HEK293T (cell line): ENCODE measurements around the gene HESX1.

Experiments
- CTCF ChIA-PET: fragments of 350-600 bp; formaldehyde crosslinking; extraction: SDS; loops from one replicate; lab custom pipeline; 2021; ENCODE audit warnings: antibody characterized with exemption, inconsistent platforms; lab: Yijun Ruan, JAX
- POLR2A ChIA-PET: fragments of 350-600 bp; formaldehyde crosslinking; extraction: SDS; loops from one replicate; lab custom pipeline; 2020; ENCODE audit warnings: antibody characterized with exemption, inconsistent platforms; lab: Yijun Ruan, JAX
- DNase-seq: peaks from one replicate; pipeline ENCODE4 v3.0.0; 2012; ENCODE audit warnings: mixed read lengths; ENCODE audit errors: extremely low spot score
- ARNT ChIP-seq: fragments of 450-650 bp; IDR thresholded peaks from 2 replicates; pipeline ENCODE4 v1.6.1; 2017; ENCODE audit warnings: mild to moderate bottlenecking
- BHLHE40 ChIP-seq: fragments of 450-650 bp; IDR thresholded peaks from 2 replicates; pipeline ENCODE4 v1.6.1; 2016; ENCODE audit warnings: mild to moderate bottlenecking, moderate library complexity, borderline replicate concordance
- CTBP1 ChIP-seq: fragments of 450-650 bp; IDR thresholded peaks from 2 replicates; pipeline ENCODE4 v1.6.1; 2016; ENCODE audit warnings: borderline replicate concordance
- ELF4 ChIP-seq: fragments of 450-650 bp; IDR thresholded peaks from 2 replicates; pipeline ENCODE4 v1.6.1; 2017; ENCODE audit warnings: antibody characterized with exemption
- FOXA1 ChIP-seq: fragments of 450-650 bp; IDR thresholded peaks from 2 replicates; pipeline ENCODE4 v1.6.1; 2016; ENCODE audit warnings: mild to moderate bottlenecking
- FOXK2 ChIP-seq: fragments of 450-650 bp; IDR thresholded peaks from 2 replicates; pipeline ENCODE4 v1.6.1; 2016; ENCODE audit warnings: mild to moderate bottlenecking
- FOXM1 ChIP-seq: fragments of 450-650 bp; IDR thresholded peaks from 2 replicates; pipeline ENCODE4 v1.6.1; 2017; ENCODE audit warnings: mild to moderate bottlenecking, borderline replicate concordance
- HDGF ChIP-seq: fragments of 450-650 bp; IDR thresholded peaks from 2 replicates; pipeline ENCODE4 v1.6.1; 2017; ENCODE audit warnings: antibody characterized with exemption, borderline replicate concordance
- L3MBTL2 ChIP-seq: fragments of 450-650 bp; conservative IDR thresholded peaks from 2 replicates; pipeline ENCODE4 v1.6.1; 2016; ENCODE audit warnings: mild to moderate bottlenecking
- LEF1 ChIP-seq: fragments of 450-650 bp; IDR thresholded peaks from 2 replicates; pipeline ENCODE4 v1.6.1; 2017; ENCODE audit warnings: mild to moderate bottlenecking, borderline replicate concordance
- NFRKB ChIP-seq: fragments of 450-650 bp; IDR thresholded peaks from 2 replicates; pipeline ENCODE4 v1.6.1; 2016; ENCODE audit warnings: mild to moderate bottlenecking, moderate library complexity
- PKNOX1 ChIP-seq: fragments of 450-650 bp; IDR thresholded peaks from 2 replicates; pipeline ENCODE4 v1.6.1; 2016
- SP1 ChIP-seq: fragments of 450-650 bp; IDR thresholded peaks from 2 replicates; pipeline ENCODE4 v1.6.1; 2017
- SUZ12 ChIP-seq: fragments of 450-650 bp; IDR thresholded peaks from 2 replicates; pipeline ENCODE4 v1.6.1; 2016; ENCODE audit warnings: mild to moderate bottlenecking
- TARDBP ChIP-seq: fragments of 450-650 bp; IDR thresholded peaks from 2 replicates; pipeline ENCODE4 v1.6.1; 2016
- ZNF384 ChIP-seq: fragments of 450-650 bp; IDR thresholded peaks from 2 replicates; pipeline ENCODE4 v1.6.1; 2016

The HESX1 gene

GRCh38 chr3:57206423-57206822 is 6.6 kb upstream of the HESX1 start:
- CTCF ChIA-PET, result interaction anchor here (0.7 kb wide), 1 partner anchor 33 kb away, joined by 4 read pairs; no protein-coding TSS in a partner anchor
- TF ChIP-seq L3MBTL2 (no peak), TARDBP (no peak), HDGF (no peak), SUZ12 (no peak), SP1 (no peak), ELF4 (no peak), BHLHE40 (no peak), FOXA1 (no peak), FOXK2 (no peak), ZNF384 (no peak), NFRKB (no peak), ARNT (no peak), LEF1 (no peak), PKNOX1 (no peak), CTBP1 (no peak), FOXM1 (no peak)

GRCh38 chr3:57194641-57195040 is 5.1 kb downstream of the HESX1 start:
- no peak for DNase-seq
- no peak for TF ChIP-seq TARDBP
- TF ChIP-seq ARNT, result no peak
- TF ChIP-seq L3MBTL2, result no peak
- no peak for TF ChIP-seq ELF4
- no peak for TF ChIP-seq SP1
- no peak for TF ChIP-seq NFRKB
- no peak for TF ChIP-seq FOXK2
- TF ChIP-seq BHLHE40, result no peak
- TF ChIP-seq PKNOX1, result no peak
- POLR2A ChIA-PET, result no interaction called here
- CTCF ChIA-PET, result no interaction called here

More at GRCh38 chr3:57206423-57206822, 6.6 kb upstream of the HESX1 start:
- DNase-seq, result no peak
- POLR2A ChIA-PET, result no interaction called here

- CTCF ChIA-PET, result no interaction called here
- POLR2A ChIA-PET, result no interaction called here
- TF ChIP-seq PKNOX1, result no peak
- TF ChIP-seq ARNT, result no peak
- TF ChIP-seq LEF1, result no peak
- TF ChIP-seq NFRKB, result no peak
- TF ChIP-seq SUZ12, result no peak
- no peak for TF ChIP-seq FOXK2
- no peak for TF ChIP-seq ELF4
- DNase-seq, result no peak
These were observed 7.8 kb downstream of the HESX1 start for GRCh38 chr3:57192028-57192427.

GRCh38 chr3:57184526-57184925 is 15.3 kb downstream of the HESX1 start:
- POLR2A ChIA-PET, result no interaction called here
- CTCF ChIA-PET, result interaction anchor here (0.6 to 0.8 kb wide), 2 partner anchors 25 to 1046 kb away, joined by 3 to 4 read pairs; no protein-coding TSS in a partner anchor
- DNase-seq, result no peak

GRCh38 chr3:57179580-57180410 is 20.0 kb downstream of the HESX1 start:
- POLR2A ChIA-PET, result interaction anchor here (1.4 kb wide), 1 partner anchor 48 kb away, joined by 4 read pairs; the partner anchor contains the start of gene APPL1
- TF ChIP-seq L3MBTL2 (no peak), BHLHE40 (no peak)
- no peak for DNase-seq
- CTCF ChIA-PET, result interaction anchor here (0.5 to 1.6 kb wide), 5 partner anchors 9 to 832 kb away, joined by 3 to 4 read pairs (median 4); no protein-coding TSS in a partner anchor

More at GRCh38 chr3:57184526-57184925, 15.3 kb downstream of the HESX1 start:
- TF ChIP-seq BHLHE40, result no peak
- no peak for TF ChIP-seq SUZ12
- TF ChIP-seq FOXK2, result no peak
- no peak for TF ChIP-seq FOXA1
- no peak for TF ChIP-seq ELF4
- no peak for TF ChIP-seq FOXM1
- no peak for TF ChIP-seq CTBP1
- TF ChIP-seq SP1, result no peak
- no peak for TF ChIP-seq HDGF
- TF ChIP-seq ZNF384, result no peak
- TF ChIP-seq NFRKB, result no peak
- no peak for TF ChIP-seq L3MBTL2
- TF ChIP-seq TARDBP, result no peak

- TF ChIP-seq FOXK2 (no peak), NFRKB (no peak), BHLHE40 (no peak), SUZ12 (no peak), PKNOX1 (no peak), ARNT (no peak), SP1 (no peak), FOXA1 (no peak), HDGF (no peak), CTBP1 (no peak), LEF1 (no peak), TARDBP (no peak)
- no peak for DNase-seq
- POLR2A ChIA-PET, result no interaction called here
- CTCF ChIA-PET, result no interaction called here
These were observed 23.7 kb downstream of the HESX1 start for GRCh38 chr3:57176045-57176444.
